Adipose tissue (tissue), 3 donors: Measurements from ENCODE around the gene SLC14A1. TPM values are rescaled to one million over a fixed set of nuclear protein-coding genes. Genes with fewer than 3 reads are reported as not detected.
"Not testable (repeated sequence)": the region's sequence is repeated elsewhere in the genome, so short reads cannot be mapped to it uniquely, and the experiment has no call there.

Source experiments
- H3K27ac ChIP-seq: one replicate; pipeline ENCODE4 v1.5.1; 2013; ENCODE audit warnings: low read depth, low read length
- WGBS, 3 donors: extraction: QIAGEN DNeasy Blood & Tissue Kit; methylation state at CpG; one replicate each; pipeline ENCODE4 v1.1.7; 2013; 5-methylcytosine and 5-hydroxymethylcytosine counted together
- polyA plus RNA-seq, 3 donors: library from polyadenylated mRNA; stranded (reverse); fragments of 200-250 nt; gene quantifications; one replicate each; pipeline ENCODE4 v1.2.3, GENCODE V29; 2013
- donor health status: healthy with polysubstance abuse.
- donor health status: Bipolar disorder and iron deficiency.
- donor health status: healthy.

Gene SLC14A1
- polyA plus RNA-seq, 3 donors, result 0.40 to 2.7 (median 2.2) TPM

GRCh38 chr18:45748501-45748900 lies 24.5 kb downstream of the SLC14A1 start:
- H3K27ac ChIP-seq, result no peak overlapping the region
- WGBS, 3 donors, result 37 to 45% (median 39%) methylated on average over 2 of the region's 2 CpGs

DNA sequence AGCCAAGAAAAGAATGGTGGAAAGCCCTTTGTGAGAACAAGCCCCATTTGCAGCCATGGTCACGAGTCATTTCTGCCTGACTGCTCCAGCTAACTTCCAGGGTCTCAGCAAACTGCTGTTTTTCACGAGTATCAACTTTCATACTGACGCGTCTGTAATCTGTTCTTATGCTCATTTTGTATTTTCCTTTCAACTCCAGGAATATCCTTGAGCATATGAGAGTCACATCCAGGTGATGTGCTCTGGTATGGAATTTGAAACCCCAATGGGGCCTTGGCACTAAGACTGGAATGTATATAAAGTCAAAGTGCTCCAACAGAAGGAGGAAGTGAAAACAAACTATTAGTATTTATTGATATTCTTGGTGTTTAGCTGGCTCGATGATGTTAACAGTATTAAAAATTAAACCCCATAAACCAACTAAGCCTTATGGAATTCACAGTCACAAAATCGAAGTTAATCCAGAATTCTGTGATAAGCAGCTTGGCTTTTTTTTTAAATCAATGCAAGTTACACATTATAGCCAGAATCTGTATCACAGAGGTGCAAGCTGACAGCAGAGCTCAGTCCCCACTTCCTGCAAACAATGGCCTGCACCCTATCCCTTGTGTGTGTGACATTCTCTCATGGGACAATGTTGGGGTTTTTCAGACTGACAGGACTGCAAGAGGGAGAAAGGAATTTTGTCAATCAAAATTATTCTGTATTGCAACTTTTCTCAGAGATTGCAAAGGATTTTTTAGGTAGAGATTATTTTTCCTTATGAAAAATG lies 26.1 kb downstream of the SLC14A1 start:
- WGBS, 3 donors, result 46 to 77% (median 77%) methylated on average over 6 of the region's 6 CpGs
- no peak overlapping the region for H3K27ac ChIP-seq

DNA sequence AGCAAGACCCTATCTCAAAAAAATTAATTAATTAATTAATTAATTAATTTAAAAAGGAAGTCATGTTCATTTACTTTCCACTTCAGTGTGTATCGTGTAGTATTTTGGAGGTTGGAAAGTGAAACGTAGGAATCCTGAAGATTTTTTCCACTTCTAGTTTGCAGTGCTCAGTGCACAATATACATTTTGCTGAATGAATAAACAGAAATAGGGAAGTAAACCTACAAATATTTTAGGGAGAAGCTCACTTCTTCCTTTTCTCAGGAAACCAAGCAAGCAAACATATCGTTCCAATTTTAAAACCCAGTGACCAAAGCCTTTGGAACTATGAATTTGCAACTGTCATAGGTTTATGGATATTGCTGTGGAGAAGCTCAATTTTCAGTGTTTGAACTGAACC lies 27.8 kb downstream of the SLC14A1 start:
- 65 to 82% (median 77%) methylated on average over 3 of the region's 3 CpGs for WGBS, 3 donors
- no peak overlapping the region for H3K27ac ChIP-seq

GRCh38 chr18:45752681-45753080 lies 28.7 kb downstream of the SLC14A1 start:
- no peak overlapping the region for H3K27ac ChIP-seq

DNA sequence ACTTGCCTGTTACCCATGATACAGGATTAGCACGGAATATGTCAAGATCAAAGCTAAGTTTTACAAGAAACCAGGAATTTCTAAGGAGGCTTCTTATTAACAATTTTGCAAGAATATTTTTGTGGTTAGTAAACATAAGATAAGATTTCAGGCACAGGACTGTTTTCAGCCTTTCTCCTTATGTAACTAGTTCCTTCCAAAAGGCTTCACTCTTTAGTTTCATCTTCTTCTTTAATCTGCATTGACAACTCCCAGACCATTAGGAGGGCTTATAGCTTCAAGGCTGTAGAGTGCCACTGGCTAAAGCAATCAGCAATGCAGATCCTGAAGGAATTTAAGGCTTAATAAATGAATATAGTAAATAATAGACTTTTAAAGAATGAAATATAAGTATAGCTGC lies 29.3 kb downstream of the SLC14A1 start:
- WGBS, 3 donors, result 59 to 92% (median 67%) methylated on average over 1 of the region's 1 CpG
- H3K27ac ChIP-seq, result no peak overlapping the region

- 11 to 29% (median 14%) methylated on average over 4 of the region's 4 CpGs for WGBS, 3 donors
These were observed 32.0 kb downstream of the SLC14A1 start for GRCh38 chr18:45755934-45756333.

DNA sequence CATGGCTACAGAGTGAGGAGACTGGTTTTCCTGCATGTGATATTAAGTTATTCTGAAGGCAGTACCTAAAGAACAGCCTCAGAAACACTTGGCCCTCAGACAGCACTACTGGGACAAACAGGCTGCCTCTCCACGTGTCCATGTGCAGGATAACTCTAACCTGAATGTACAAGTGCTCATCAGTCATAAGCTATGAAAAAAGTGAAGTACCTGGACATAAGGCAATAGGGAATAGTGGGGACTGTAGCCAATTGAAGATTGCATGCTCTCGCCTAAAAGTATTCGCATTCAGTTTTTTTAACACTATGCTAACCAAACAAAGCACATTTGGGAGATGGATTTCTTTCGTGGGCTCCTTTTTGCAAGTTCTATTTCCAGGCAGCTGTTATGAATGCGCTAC lies 33.0 kb downstream of the SLC14A1 start:
- H3K27ac ChIP-seq, result no peak overlapping the region
- 78 to 87% (median 86%) methylated on average over 5 of the region's 5 CpGs for WGBS, 3 donors

More at GRCh38 chr18:45755934-45756333, 32.0 kb downstream of the SLC14A1 start:
- H3K27ac ChIP-seq, result no peak overlapping the region

GRCh38 chr18:45757644-45758043 lies 33.7 kb downstream of the SLC14A1 start:
- WGBS, 3 donors, result 79 to 87% (median 87%) methylated on average over 11 of the region's 11 CpGs
- H3K27ac ChIP-seq, result not testable (repeated sequence)

DNA sequence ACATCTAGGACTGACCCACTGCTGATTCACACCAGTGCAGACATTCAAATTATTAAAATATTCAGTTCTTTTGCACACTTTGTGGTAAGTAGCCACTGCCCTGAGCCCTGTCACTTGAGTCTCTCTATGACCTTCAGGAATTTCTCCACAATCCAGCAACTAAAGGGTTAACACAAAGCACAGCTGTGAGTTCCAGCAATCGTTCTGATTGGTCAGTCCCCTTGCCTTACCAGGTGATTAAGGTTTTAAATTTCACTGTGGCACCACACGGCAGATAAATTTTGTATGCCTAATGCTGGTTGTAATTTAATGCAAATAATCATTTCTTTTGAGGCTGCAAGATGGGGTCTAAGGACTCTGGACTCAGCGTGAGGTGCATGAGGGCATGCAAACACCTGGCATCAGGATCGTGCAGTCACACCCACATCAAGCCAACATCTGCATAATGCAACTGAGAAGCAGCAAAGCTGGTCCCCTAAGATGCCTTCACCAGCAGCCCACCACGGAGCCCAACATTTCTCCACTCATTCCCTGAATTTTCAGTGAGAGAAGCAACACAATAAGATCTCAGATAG lies 36.6 kb downstream of the SLC14A1 start:
- H3K27ac ChIP-seq, result no peak overlapping the region
- WGBS, 3 donors, result 11 to 41% (median 31%) methylated on average over 5 of the region's 5 CpGs

DNA sequence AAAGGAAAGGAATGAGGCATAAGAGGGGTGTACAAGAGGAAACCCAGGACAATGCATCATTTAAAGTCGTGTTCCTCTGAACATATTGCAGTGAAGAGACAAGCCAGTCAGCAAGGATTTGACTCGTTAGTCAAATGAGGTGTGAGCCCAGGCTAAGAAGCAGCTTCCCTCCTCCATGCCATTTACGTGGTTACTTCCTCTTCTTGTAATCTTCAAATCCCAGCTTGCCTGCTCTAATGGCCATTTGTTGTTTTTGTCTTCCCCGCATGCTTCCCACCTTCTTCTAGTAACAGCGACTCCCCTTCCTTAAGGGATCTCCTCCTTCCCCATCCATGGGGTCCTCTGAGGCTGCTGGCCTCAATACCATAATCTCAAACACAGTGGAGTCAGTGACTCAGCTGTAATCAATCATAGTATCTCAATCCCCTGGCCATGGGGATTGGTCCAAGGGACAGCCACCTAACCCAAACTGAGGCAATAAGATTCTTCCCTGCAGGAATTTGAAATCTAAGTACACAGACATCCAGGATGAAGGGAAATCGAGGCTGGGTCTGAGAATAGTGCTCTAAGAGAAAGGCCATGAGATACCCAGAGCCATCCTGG lies 37.6 kb downstream of the SLC14A1 start:
- 36 to 62% (median 39%) methylated on average over 6 of the region's 6 CpGs for WGBS, 3 donors
- H3K27ac ChIP-seq, result no peak overlapping the region

DNA sequence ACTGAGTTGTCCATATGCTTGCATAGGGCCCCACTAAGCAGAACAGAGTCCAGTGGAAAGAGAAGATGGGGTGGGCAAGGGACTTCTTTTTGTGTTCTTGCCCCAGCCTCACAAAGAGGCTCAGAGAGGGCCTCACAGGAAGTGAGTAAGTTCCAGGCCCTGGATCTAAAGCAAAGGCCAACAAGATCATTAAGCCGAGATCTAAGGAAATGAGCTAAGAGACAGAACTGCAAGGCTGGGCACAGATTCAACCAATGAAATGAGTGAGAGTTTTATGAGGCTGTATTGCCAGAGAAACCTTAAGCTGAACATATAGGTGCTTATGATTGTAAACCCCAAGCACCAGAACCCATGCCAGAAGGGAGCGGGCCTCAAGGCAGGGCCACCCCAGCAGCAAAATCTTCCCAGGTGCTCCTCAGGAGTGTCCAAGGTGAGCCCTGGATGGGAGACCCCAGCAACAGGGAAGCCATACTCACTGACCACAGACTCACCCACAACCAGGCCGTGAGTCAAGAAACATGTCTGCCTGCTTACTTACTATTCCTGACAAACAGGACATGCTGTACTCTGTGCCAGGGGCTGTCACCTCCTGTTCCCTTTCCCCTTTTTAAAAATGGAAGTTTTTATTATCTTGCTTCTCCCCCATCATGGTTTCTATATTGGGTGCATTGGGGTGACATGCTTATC lies 40.2 kb downstream of the SLC14A1 start:
- WGBS, 3 donors, result 55 to 87% (median 63%) methylated on average over 3 of the region's 3 CpGs
- no peak overlapping the region for H3K27ac ChIP-seq

GRCh38 chr18:45765796-45766195 lies 41.8 kb downstream of the SLC14A1 start:
- H3K27ac ChIP-seq, result no peak overlapping the region
- 34 to 80% (median 69%) methylated on average over 2 of the region's 2 CpGs for WGBS, 3 donors

DNA sequence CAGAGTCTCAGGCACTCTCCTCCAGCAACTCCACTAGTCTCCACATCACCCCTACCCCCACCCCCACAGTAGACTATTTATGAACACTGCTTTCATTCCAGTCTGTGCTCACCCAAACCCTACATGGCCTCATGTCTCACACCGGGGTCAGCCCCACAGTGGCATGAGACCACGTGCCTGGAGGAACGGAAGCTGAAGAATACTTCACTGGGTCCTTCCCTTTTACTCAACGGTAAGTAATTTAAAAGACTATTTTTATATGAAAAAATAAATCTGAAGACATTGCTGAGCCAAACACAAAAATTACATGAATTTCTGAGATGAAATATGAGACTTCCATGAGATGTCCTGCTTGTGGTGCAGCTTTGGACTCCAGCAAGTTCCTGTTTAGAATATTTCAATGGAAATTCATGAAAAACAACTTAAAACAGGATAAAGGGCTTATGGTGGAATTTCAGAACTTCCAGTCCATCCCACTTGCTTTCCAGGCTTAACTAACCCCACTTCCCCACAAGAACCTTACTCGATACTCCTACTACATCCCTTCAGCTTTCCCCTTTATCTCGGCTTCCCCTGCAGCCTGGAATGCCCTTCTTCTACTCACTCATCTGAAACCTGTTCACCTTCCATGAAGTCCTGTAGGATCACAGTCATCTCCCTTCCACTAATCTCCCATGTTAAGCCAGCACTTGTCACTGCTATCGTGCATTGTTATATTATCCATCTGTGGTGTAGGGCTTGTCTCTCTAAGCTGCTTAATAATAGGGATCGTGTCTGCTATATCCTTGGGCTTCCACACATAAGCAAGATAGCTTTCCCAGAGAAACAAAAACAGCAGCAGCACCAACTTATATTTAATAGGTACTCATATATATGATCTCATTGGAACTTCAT lies 47.9 kb downstream of the SLC14A1 start:
- WGBS, 3 donors, result 86 to 90% (median 88%) methylated on average over 8 of the region's 8 CpGs
- H3K27ac ChIP-seq, result no peak overlapping the region

DNA sequence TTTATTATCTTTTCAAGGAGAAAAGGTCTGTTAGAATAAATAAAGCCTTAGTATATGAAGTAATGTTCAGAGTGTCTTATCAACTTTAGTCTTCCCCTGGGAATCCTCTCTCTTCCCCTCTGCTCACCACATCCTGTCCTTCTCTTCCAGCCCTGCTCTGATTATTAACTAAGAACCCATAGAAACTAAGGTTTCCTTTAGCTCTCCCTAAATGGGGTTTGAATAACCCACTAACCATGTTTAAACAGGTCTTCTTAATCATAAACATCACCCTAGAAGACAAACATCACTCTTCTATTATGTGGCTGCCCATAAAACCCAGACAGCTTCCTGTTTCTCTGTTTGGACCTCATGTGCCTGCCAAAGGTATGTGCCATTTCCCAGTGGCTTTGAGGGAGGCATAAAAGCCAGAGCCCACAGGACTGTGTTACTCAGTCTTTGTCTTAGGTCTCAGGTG lies 50.1 kb downstream of the SLC14A1 start:
- H3K27ac ChIP-seq, result no peak overlapping the region

- 1 to 7% (median 2%) methylated on average over 34 to 35 of the region's 35 CpGs for WGBS, 3 donors
- H3K27ac ChIP-seq, result no peak overlapping the region
These were observed 51.3 kb downstream of the SLC14A1 start for GRCh38 chr18:45775241-45775676.

- WGBS, 3 donors, result 43 to 48% (median 47%) methylated on average over 8 of the region's 8 CpGs
- H3K27ac ChIP-seq, result no peak overlapping the region
These were observed 51.8 kb downstream of the SLC14A1 start for GRCh38 chr18:45775743-45776142.

DNA sequence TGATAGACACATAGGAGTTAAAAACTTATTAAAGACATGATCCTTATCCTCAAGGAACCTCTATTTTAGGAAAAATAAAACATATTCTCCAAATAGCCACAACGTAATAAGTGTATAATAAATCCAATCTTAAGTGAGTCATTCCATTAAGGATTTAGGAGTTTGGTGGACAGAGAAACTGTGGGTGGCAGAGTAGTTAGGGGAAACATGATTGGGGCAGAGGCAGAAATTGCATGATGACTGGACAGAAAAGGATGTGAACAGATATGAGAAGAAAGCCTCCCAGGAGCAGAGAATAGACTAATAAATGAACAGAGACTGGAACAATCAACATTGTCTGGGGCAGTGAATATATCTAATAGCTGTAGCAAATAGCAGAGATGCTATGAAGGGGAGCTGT lies 53.4 kb downstream of the SLC14A1 start:
- no peak overlapping the region for H3K27ac ChIP-seq
- WGBS, 3 donors, result 60 to 79% (median 67%) methylated on average over 1 of the region's 1 CpG

GRCh38 chr18:45780568-45780967 lies 56.6 kb downstream of the SLC14A1 start:
- no peak overlapping the region for H3K27ac ChIP-seq
- WGBS, 3 donors, result 31 to 60% (median 47%) methylated on average over 2 of the region's 2 CpGs
